Stimulated activated CD4-positive, alpha-beta T cell treated with anti-CD3 and anti-CD28 coated beads, TNF-alpha, amount 100 ng/mL, for 1 hour (primary cell): ENCODE measurements around the gene CUTC.
"Not testable (repeated sequence)": the region's sequence is repeated elsewhere in the genome, so short reads cannot be mapped to it uniquely, and the experiment has no call there.

Experiments used
- DNase-seq, 3 donors: peaks; one replicate each; pipeline ENCODE4 v3.0.0-alpha.2; 2020; ENCODE audit warnings: low read depth in 3 of 3, low spot score in 1 of 3

CUTC gene

DNA sequence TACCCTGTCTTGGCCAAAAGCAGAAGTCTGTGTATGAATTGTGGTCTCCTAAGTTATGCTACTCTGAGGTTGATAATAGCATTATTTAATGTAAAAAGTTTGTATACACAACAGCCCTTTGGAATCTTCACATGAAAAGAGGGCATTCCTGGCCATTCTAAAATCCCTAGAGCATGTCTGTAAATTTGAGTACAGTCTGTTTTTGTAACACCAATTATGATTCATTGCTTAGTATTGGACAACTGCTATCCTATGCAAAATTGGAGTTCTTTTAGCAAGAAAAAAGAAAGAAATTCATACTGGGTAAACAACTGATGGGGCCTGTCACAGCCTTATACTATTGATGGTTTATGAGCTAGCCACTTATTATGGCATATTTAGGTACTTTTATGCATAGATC is 10.2 kb downstream of the CUTC start:
- DNase-seq: no peak

DNA sequence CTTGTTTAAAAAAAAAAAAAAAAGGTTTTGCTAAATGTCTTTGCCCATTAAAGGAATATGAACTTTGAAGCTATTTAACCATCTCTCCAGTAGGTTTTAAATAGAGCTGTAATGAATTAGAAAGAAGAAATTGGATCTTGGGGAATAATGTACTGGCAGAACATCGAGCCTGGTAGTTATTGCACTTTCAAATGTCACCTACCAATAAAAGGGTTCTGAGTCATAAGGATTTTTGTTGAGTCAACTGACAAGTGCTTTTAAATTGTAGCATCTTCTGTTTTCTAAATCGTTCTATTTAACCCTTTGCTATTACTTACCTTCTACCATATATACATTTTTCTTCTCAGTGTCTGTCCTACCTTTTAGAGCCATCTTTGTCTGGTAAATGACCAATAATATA is 10.7 kb downstream of the CUTC start:
- DNase-seq: no peak

DNA sequence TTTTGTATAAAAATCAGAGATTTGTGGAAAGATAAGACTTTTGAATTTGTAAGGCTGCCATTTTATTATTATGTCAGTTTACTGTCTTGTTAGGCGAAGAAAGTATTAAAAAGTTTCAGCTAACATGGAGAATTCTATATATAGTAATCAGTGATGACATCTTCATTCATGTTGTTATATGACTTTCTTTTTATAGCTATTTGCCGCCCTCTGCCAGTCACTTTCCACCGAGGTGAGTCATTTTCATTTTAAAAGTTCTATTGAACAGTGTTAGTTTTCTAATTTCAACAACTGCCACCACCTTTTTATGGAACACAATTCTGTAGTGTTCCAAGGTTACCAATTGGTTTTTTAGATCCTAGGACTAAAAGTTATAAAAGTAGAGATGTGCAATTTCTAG is 11.8 kb downstream of the CUTC start:
- no peak for DNase-seq

DNA sequence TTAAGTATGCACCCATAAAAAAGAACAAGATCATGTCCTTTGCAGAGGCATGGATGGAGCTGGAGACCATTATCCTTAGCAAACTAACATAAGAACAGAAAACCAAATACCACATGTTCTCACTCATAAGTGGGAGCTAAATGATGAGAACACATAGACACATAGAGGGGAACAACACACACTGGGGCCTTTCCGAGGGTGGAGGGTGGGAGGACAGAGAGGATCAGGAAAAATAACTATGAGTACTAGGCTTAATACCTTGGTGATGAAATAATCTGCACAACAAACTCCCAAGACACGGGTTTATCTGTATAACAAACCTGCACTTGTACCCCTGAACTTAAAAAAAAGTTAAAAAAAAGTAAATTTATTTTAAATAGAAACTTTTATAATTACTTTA is 14.1 kb downstream of the CUTC start:
- DNase-seq: not testable (repeated sequence)

DNA sequence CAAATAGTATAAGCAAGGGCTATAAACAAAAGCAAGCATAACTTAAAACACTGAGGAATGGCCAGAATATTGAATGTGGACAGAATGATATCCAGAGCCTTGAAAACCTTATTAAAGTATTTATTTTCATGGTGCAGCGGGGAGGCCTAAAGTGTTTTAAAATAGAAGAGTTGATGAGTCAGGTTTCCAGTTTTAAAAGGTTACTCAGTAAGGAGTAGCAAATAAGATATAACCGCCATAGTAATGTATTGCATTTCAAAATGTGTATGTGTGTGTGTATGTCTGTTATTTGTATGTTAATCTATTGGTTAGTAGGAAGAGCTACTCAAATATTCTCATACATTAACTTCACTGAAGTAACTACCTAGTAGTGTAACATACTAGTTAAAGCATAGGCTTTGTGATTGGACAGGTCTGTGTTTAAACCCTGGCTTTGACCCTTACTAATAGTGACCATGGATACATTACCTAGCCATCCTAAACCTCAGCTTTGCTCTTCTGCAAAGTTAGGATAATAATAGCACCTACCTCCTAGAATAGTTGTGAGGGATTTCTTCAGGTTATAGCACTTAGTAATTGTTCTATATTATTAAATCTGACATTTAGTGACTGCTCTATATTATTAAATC is 16.9 kb downstream of the CUTC start:
- no peak for DNase-seq

DNA sequence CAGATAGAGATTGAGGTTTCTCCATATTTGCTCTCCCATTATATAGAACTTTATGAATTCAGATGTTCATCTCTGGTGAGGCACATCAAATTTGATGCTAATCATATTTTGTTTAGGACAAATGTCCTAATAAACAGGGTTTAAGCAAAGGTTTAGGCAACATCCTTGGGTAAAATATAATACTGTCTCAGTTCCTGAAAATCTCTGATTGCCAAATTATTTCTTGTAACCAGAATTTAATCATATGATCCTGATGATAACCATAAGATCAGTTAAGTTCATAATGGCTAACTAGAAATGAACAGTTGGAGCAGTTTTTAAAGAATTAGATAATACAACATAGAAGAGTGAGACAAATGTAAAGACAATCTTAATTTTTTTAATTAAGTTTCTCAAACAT is 18.6 kb downstream of the CUTC start:
- no peak for DNase-seq

DNA sequence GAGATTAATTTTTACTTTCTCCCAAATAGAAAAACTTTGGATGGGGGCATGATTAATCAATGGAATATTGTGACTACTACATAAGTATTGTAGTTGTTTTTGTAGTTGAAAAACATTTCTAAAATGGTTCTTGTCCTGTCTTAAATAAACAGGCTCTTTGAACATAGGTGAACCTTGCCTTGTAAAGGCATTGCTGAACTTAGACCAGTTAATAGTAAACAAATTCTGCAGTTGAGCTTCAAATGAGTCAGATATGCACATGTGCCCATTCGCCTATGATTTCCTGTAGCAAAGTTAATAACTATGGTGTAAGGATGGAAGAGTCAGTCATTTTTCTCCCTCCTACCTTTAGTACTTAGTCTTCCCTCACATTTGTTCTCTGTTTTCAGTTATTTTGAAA is 22.6 kb downstream of the CUTC start:
- DNase-seq: no peak

DNA sequence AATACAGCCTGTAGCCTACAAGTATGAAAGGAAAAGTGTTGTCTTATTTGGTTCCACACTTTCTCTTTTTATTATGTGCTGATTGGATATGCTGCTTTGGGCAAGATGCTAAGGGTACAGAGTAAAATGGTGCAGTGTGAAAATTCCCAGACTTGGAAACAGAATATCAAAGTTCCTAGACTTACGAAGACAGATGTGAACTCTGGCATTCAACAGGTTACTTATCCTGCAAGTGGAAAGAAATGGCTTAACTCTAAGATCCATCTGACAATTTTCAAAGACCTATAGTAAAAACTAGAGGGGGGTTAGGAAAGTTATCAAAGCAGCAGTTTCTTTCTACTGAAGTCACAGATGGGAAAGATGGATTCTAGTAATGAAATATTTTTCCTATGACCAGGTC is 24.1 kb downstream of the CUTC start:
- no peak for DNase-seq

DNA sequence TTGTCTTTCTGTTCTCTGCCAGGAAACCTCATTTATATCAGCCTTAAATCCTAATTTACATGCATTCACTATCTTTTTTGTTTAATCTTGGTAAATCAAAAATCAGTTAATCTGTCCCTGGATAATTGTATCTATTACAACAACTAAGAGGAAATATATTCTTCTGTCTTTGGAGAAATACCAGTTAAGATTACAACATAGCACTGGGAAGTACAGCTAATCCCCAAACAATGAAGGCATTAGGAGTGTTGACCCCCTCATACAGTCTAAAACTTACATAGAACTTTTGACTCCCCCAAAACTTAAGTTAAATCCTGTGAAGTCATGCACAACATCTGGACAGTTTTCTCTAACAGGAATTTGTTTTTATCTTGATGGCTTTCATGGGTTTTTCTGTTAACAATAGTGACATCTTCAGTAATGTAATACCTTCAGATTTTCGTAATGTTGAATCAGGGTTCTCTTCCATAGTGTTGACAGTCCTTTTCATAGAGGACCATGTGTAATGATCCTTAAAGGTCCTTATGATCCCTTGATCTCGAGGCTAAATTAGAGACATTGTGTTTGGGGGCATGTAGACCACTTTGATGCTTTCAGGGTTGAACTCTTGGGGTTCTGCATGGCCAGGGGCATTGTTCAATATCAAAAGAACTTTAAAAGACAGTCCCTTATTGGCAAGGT is 26.3 kb downstream of the CUTC start:
- DNase-seq: no peak

DNA sequence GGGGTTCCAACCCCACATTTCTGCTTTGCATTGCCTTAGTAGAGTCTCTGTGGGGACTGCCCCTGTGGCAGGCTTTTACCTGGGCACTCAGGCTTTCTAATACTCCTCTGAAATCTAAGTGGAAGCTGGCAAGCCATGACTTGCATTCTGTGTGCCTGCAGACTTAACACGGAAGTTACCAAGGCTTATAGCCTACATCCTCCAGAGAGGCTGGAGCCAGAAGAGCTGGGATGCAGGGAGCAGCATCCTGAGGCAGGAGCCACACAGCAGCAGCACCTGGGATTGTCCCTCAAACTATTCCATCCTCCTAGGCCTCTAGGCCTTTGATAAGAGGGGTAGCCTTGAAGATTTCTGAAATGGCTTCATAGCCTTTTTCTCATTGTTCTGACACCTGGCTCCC is 28.3 kb downstream of the CUTC start:
- DNase-seq: no peak

DNA sequence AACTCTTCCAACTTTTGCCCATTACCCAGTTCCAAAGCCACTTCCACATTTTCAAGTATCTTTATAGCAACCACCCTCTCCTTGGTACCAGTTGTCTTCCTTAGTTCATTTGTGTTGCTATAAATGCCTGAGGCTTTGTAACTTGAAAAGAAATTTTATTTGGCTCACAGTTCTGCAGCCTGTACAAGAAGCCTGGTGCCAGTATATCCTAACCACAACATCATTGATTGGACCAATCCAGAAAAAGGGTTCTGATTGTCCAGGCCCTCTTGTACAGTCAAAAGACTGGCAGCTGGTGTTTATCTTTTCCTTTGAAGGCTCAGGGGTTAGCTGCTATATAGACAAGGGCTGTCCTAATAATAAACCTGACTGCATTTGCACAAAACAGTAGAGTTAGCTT is 29.3 kb downstream of the CUTC start:
- no peak for DNase-seq

DNA sequence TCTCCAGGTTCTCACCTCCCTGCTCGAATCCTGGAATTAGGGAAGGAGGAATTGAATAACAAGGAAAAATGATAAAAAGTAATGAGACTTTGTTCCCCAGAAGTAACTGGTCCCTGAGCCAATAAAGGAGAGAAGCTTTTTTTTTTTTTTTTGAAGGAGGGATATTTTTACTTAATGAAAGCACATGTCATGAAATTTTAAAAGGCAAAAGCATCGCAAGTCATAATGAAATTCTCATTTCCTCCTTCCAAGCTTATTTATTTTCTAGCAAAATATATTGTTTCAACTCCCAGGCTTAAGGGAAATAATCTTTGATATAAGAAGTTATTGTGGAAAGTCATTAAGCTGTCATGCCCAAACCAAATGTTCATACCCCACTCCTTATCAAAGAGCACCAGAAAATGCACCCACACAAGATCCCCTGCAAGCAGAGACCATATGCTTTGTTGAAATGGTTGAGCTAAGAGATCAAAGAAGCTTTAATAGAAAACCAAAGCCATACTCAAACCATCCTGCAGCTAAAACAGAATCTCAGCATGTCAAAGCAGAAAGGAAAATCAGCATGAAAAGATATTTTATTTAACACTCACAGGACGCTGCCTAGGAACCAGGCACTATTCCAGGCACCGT is 33.8 kb downstream of the CUTC start:
- no peak for DNase-seq

DNA sequence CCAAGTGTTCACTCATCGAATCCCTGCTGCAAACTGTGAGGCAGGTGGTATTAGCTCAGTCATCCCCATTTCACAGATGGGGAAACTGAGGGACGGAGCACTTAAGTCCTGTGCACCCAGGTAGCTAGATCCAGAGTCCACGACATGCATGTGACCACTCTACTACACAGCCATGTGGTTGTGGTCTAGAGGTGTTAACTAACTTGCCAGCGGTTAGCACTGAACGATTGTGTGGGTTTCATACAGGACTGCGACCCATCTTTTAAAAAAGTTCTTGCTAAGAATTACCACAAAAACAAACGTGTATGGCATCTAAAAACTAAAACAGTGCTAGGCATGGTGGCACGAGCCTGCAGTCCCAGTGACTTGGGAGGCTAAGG is 34.3 kb downstream of the CUTC start:
- DNase-seq: no peak

DNA sequence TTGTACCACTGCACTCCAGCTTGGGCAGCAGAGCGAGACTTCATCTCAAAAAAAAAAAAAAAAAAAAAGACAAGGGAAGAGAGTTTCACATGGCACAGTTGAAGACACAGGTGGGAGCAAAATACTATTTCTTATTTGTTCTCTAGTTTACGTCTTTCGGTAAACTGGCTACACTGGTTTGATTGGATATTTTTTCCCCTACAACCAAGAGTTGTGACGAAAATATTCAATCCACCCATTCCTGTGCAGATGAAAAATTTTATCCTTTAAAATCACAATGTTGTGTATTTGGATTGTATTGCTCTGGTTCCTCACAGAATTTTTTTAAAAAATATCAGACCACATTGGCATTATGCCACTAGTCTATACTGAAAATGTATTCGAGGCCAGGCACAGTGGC is 35.9 kb downstream of the CUTC start:
- DNase-seq: no peak

DNA sequence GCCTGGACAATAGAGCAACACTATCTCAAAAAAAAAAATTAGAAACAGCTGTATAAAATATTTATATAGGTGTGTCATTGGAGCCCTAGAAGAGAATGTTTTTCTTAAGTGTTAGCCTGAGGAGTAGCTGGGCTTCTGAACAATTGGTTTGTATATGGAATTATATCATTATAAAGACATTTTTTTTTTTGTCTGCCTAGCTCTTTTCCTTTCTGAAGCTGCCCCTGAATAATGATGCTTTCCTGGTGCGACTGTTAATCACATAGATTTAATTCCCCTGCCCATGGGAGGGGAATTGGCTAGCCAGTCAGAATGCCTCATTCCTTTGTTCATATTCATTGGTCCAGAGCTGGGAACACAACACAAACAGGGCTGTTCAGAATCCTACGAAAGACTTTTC is 36.5 kb downstream of the CUTC start:
- DNase-seq: no peak

DNA sequence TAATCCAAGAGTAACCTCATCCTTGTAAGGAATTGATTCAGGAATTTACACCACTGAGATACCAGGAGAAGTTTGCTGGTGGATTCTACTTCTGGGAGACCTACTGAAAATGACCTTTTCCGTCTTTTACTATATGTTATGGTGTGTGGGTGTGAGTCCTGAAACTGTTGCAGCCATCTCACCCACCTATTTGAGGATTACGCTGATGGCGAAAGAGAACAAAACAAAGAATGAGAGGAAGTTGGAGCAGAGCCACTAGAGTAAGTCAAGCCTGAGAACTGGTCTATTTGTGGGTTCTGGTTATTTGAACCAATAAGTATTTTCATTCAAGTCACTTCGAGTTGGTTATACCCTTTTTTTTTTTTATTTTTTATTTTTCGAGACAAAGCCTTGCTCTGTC is 37.7 kb downstream of the CUTC start:
- DNase-seq: no peak

DNA sequence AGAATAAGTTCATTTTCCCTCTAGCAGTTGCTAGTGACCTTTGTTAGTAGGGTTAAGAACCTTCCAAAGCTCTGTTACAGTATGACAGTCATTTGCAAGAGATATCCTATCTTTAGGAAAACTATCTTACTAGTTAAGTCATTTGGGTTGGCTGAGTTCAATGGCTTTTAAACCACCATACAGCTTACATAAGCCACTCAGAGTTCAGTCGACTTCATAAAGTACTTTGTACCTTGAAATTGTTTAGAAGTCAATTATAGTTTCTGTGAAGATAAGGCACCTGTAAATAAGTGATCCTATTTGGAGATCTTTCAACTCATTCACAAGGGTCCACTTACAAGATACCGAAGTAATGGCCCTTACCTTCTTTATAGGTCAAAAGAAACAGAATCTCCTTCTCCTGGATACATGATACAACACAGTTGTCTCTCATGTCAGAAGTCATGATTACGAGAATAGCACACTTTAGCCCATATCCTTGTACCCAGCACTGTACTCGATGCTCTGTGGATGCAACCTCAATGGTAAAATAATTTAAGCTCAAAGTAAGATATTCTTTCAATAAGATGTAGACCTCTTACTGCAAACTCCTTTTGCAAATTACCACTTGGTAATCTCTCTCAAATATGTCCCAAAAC is 38.5 kb downstream of the CUTC start:
- no peak for DNase-seq

DNA sequence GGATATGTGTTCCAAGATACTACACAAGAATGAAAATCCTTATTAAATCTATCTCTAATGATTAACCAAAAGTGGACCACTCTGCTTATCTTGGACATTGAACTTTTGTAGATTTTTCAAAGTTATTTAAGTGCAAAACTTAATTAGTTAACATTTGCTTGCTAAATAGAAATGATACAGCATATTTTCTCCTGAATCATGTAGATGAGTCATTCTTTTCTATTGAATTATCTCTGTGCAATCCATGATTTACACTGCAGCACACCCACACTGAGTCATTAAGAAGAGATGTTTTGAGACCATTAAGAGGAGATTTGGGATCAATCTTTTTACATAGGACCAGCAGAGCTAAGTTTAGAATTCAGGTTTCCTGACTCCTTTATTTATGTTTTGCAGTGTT is 43.8 kb downstream of the CUTC start:
- no peak for DNase-seq

DNA sequence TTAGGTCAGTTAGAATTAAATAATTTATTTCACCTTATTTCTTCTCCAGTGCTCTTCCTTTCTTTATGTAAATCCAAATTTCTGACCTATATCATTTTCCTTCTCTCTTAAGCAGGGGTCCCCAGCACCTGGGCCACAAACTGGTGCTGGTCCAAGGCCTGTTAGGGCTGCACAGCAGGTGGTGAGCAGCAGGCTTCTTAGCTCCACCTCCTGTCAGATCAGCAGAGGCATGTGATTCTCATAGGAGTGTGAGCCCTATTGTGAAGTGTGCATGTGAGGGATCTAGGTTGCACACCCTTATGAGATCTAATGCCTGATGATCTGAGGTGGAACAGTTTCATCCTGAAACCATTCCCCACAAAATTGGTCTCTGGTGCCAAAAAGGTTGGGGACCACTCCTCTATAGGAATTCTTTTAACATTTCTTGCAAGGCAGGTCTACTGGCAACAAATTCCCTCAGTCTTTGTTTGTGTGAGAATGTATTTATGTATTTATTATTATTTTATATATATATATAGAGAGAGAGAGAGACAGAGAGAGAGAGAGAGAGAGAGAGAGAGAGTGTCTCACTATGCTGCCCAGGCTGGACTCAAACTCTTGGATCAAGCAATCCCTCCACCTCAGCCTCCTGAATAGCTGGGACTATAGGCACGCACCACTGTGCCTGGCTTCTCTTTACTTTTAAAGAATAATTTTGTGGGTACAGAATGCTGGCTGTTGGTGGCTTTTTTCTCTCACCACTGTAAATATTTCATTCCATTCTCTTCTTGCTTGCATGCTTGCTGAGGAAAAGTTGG is 46.1 kb downstream of the CUTC start:
- no peak for DNase-seq

DNA sequence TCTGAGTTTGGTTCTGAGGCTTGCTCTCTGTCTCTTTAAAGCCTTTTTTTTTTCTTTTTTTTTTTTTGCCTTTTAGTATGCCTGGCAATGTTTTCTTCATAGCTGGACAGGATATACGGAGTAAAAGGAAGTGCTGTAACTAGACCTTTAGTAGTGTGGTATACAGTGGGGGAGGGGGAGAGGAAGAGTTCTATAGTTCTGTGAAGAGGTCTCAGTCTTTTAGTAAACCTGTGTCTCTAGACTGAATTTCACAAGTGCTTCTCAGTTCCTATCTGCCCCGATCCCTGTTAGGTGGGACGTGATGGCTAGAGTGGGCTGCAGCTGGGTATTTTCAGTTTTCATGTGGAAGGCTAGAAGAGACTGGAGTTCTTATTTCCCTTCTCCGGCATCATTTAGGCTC is 47.3 kb downstream of the CUTC start:
- no peak for DNase-seq

DNA sequence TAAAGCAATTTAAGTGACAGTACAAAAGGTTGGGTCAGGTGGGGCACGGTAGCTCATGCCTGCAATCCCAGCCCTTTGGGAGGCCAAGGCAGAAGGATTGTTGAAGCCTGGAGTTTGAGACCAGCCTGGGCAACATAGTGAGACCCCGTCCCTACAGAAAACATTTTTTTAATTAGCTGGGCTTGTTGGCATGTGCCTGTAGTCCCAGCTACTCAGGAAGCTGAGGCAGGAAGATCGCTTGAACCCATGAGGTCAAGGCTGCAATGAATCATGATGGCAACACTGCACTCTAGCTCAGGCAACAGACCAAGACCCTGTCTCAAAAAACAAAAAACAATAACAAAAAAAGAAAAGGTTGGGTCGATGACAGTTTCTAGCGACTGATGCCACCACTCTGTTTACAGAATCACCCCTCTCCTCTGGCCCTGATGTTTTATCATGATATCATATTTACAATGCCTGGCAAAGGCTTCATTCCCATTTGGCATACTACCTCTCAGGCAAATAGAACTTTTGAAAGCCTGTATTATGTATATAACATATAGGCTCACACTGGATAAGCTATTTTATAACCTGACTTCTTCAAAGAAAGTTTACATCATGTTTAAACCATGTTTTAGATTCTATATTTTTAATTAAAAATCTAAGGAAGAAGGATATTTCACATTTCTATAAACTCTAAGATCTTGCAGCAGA is 49.8 kb downstream of the CUTC start:
- no peak for DNase-seq
